ENCODE data around the gene CLEC1B.
"Not testable (repeated sequence)": the region's sequence is repeated elsewhere in the genome, so short reads cannot be mapped to it uniquely, and the experiment has no call there.

CLEC1B gene

DNA sequence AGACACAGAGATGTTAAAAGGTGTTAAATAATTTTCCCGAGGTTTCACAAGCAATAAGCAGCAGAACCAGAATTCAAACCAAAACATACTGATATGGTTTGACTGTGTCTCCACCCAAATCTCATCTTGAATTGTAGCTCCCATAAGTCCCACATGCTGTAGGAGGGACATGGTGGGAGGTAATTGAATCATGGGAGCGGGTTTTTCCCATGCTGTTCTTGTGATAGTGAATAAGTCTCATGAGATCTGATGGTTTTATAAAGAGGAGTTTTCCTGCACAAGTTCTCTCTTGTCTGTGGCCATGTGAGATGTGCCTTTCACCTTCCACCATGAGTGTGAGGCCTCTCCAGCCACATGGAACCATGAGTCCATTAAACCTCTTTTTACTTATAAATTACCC, 24.2 kb downstream of the CLEC1B start:
- DNase-seq (ENCODE audit: low read depth), result not testable (repeated sequence)

DNA sequence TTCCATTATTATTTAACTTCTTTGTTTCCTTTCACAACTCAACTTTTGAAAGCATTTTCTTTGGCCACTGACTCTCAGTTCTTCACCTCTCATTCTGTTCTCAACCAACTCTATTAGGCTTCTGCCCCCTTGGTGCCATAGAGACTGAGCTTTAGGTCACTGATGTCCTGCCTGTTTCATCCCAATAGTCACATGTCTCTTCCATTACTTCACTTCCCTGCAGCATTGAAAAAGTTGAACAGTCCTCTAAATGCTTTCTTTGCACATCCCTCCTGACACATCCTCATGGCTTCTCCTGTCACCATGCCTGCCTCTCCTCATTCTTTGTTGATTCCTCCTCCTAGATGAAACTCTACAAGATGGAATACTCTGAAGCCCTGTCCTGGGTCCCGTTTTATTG, 25.0 kb downstream of the CLEC1B start:
- DNase-seq (ENCODE audit: low read depth), result no peak

DNA sequence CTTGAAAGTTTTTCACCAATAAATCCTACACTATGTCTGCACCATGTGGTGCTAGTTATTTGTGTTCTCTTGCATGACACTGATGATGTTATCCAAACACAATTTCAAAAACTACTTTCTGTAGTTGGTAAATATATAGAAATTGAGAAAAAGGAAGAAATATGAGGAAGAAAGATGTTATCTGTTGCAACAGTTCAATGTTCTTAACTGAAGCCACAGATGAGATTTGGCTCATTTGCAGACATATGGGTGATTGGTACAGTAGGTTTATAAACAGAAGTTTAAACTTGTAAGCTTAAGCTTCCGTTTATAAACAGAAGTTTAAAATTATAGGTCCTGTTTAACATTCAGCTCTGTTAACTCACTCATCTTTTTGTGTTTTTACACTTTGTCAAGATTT, 27.7 kb downstream of the CLEC1B start, which contains the start of gene CLEC12A:
Gene CLEC12A, plus strand, starts transcription at position 229 of the 400 bp plus-strand sequence. CDS start 188 bp downstream, outside the sequence.
- DNase-seq (ENCODE audit: low read depth), result no peak

GRCh38 chr12:9969673-9970072, 29.2 kb downstream of the CLEC1B start:
- no peak for DNase-seq (ENCODE audit: low read depth)

DNA sequence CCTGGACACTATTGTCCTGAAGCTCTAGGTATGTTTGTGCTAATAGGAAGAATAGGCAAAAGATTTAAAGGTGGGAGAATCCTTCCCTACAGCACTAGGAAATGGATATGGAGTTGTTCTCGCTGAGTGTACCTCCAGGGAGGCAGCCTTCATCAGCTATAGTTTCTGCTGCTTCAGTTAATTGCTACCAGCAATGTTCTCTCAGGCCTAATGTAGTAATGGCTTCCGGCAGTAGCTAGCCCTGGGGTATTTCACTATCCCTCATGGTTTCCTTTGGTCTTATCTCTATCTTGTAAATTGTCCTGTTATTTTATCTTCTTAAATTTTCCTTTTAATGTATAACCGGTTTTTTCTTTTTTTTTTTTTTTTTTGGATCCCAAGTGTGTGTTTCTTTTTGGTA, 37.0 kb downstream of the CLEC1B start:
- DNase-seq (ENCODE audit: low read depth), result no peak

DNA sequence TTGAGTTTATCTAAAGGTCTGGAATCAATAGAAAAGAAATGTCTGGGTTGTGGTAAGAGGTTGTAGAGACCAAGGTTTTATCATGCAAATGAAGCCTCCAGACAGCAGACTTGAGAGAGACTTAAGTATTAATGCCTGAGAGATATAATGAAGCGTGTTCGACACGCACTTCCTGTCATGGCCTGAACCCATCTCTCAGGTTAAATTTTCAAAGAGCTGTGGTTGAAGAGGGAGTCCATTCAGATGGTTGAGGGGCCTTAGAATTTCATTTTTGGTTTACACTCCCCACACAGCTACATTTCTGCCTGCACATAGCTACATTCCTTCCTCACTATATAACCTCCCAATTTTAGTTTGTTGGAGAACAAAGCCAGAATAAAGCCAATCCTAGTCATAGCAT, 37.8 kb downstream of the CLEC1B start:
- DNase-seq (ENCODE audit: low read depth), result no peak

DNA sequence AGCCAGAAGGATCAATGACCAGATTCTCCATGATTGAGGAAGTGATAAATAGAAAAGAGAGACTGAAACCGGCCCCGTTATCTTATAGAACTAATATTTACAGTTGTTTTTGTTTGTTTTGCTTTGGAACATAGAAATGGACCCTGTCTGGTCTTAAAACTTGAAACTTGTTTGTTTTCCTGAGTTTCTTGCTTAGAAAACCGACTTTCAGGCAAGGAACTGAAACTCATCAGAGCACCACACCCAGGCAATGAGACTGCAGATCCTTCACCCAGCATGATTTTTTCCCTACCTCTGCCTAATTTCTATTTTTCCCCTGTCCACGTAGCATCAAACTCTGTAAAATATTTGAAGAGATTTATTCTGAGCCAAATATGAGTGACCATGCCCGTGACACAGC, 38.3 kb downstream of the CLEC1B start:
- DNase-seq (ENCODE audit: low read depth), result no peak

GRCh38 chr12:9957834-9958233, 41.1 kb downstream of the CLEC1B start:
- DNase-seq (ENCODE audit: low read depth), result no peak

DNA sequence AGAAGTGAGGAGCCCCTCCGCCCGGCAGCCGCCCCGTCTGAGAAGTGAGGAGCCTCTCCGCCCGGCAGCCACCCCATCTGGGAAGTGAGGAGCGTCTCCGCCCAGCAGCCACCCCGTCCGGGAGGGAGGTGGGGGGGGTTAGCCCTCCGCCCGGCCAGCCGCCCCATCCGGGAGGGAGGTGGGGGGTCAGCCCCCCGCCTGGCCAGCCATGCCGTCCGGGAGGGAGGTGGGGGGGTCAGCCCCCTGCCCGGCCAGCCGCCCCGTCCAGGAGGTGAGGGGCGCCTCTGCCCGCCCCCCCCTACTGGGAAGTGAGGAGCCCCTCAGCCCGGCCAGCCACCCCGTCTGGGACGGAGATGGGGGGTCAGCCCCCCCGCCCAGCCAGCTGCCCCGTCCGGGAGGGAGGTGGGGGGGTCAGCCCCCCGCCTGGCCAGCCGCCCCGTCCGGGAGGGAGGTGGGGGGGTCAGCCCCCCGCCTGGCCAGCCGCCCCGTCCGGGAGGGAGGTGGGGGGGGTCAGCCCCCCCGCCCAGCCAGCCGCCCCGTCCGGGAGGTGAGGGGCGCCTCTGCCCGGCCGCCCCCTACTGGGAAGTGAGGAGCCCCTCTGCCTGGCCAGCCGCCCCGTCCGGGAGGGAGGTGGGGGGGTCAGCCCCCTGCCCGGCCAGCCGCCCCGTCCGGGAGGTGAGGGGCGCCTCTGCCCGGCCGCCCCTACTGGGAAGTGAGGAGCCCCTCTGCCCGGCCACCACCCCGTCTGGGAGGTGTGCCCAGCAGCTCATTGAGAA, 45.8 kb downstream of the CLEC1B start:
- not testable (repeated sequence) for DNase-seq (ENCODE audit: low read depth)

DNA sequence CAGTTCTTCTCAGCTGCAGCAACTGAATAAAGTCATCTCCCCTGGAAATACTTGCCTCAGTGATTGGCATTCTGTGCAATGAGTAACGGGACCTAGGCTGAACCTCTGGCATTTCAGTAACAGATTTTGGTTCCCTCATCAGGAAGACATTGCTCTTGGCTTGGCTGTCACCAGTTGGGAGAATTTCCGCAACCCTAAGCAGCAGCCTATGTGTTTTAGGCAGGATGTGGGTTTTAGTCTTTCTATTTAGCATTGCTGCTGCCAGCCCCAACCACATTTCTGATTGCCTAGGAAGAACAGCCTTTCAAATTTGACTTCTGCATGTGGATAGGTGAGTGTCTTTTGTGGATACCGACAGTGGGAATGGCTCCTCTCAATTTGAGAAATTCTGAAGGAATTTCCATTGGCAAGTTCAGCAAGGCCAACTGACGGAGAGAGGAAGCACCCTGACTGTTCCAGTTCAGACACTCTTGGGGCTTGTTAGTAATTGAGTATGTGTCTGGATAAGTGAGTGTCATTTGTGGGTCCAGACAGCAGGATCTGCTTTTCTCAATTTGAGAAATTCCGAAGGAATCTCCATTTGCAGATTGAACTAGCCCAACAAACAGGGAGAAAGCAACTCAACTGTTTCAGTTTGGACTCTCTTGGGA, 47.8 kb downstream of the CLEC1B start:
- no peak for DNase-seq (ENCODE audit: low read depth)

- DNase-seq (ENCODE audit: low read depth), result no peak
These were observed 50.2 kb downstream of the CLEC1B start for GRCh38 chr12:9948606-9949296.

GRCh38 chr12:9947674-9948073, 51.2 kb downstream of the CLEC1B start:
- no peak for DNase-seq (ENCODE audit: low read depth)

DNA sequence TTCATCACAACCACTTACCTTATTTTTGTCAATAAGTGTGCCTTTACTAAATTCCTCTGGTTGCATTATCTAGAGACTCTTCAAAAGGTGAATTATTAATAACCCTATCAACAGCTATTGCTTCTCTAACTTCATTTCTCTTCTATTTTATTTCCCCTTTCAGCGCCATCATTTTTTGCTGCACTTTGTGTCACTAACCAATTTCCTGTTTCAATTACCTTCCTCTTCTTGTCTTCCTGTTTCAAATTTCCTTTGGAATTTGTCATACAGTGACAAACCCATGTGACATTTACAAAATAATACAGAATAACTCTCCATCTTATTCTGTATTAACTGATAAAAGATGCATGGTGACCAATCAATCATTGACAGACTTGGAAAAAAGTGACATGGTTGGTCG, 54.5 kb downstream of the CLEC1B start:
- DNase-seq (ENCODE audit: low read depth), result no peak

DNA sequence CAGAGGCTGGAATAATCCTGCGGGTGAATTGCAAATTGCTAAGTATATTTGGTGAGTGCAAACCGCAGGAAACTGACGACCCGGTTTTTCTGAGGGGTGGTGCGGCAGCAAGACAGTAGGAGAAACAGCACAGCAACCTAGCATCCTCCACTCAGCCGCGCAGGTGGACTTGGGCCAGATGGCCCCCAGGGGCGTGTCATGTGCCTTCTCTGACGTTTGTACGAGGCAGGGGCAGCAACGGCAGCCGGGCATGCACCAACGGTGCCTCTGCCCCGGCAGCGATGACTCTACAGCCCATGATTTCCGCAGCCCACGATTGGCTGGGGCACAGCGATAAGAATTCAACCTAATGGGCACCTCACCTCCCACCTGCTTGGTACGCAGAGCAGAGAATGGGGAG, 55.7 kb downstream of the CLEC1B start:
- no peak for DNase-seq (ENCODE audit: low read depth)

All from activated T-cell treated with anti-CD3 and anti-CD28 coated beads for 48 hours (primary cell).